Osteocyte (in vitro differentiated cells): ENCODE measurements around the gene B4GALNT4. TPM values are rescaled to one million over a fixed set of nuclear protein-coding genes. Genes with fewer than 3 reads are reported as not detected.
"Not testable (repeated sequence)": the region's sequence is repeated elsewhere in the genome, so short reads cannot be mapped to it uniquely, and the experiment has no call there.

Source experiments
- DNase-seq: peaks from one replicate; pipeline ENCODE4 v3.0.0; 2021; ENCODE audit warnings: mixed read lengths; ENCODE audit not compliant: unreplicated experiment; ENCODE audit errors: extremely low spot score
- H3K27ac Mint-ChIP-seq: one replicate; pipeline ENCODE4 v1.8.0; 2021; ENCODE audit warnings: mild to moderate bottlenecking, mixed read lengths; ENCODE audit not compliant: unreplicated experiment
- H3K27me3 Mint-ChIP-seq: one replicate; pipeline ENCODE4 v1.8.0; 2021; ENCODE audit warnings: mixed read lengths; ENCODE audit not compliant: unreplicated experiment
- H3K36me3 Mint-ChIP-seq: one replicate; pipeline ENCODE4 v1.8.0; 2021; ENCODE audit warnings: mixed read lengths; ENCODE audit not compliant: unreplicated experiment
- H3K4me1 Mint-ChIP-seq: one replicate; pipeline ENCODE4 v1.8.0; 2021; ENCODE audit warnings: mixed read lengths; ENCODE audit not compliant: unreplicated experiment
- H3K4me3 Mint-ChIP-seq: one replicate; pipeline ENCODE4 v1.8.0; 2021; ENCODE audit warnings: mild to moderate bottlenecking, moderate library complexity, mixed read lengths; ENCODE audit not compliant: unreplicated experiment
- H3K9me3 Mint-ChIP-seq: one replicate; pipeline ENCODE4 v1.8.0; 2021; ENCODE audit warnings: mixed read lengths; ENCODE audit not compliant: unreplicated experiment
- total RNA-seq: library from RNA; stranded (reverse); gene quantifications from 2 replicates; pipeline ENCODE4 v1.2.1, GENCODE V29; 2021
- TF ChIP-seq, protein P1 (sequence below): fragments of 200-600 bp; sonication (generic); IDR thresholded peaks from 2 replicates; pipeline ENCODE4 v1.5.0; 2021; ENCODE audit warnings: antibody characterized with exemption, mild to moderate bottlenecking, moderate library complexity

B4GALNT4 gene
- total RNA-seq, 1 donor from 2014 or later, result 63.3 TPM

DNA sequence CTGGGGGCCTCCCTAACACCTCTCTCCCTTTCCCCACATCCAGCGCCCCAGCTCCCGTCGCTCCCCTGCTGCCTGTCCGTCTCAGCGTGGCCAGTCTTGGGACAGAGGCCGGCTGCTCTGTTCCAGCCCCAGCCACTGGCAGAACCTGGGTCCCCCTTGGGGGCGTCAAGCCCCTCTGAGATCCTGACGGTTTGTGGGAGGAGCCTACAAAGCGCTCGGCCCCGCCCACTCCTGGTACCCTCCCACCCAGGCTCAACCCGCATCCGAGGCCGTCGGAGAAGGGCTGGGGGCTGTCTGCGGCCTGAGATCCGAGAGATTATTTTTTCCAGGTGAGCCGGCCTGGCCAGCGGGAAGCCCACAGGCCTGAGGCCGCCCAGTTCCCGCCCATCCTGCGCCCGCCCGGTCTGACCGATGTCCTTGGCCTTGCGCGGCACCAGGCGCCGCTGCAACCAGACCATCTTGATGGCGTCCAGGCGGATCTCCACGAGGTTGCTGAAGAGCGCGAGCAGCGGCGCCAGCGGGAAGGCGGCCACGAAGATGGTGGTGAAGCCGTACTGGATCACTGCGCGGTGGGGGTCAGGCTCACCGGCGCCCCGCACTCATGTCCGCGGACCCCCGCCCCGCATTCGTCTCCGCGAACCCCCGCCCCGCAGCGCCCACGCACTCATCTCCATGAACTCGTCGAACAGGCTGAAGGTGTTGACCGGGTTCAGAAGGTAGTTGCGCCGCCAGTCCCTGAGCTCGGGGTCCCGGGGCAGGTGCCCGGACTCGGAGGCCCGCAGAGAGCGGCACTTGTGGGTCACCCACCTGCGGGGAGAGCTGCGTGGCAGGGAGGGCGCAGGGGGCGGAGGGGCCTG is 51.0 kb downstream of the B4GALNT4 start:
- H3K4me3 Mint-ChIP-seq, result no peak overlapping the region
- TF ChIP-seq, protein P1, sequence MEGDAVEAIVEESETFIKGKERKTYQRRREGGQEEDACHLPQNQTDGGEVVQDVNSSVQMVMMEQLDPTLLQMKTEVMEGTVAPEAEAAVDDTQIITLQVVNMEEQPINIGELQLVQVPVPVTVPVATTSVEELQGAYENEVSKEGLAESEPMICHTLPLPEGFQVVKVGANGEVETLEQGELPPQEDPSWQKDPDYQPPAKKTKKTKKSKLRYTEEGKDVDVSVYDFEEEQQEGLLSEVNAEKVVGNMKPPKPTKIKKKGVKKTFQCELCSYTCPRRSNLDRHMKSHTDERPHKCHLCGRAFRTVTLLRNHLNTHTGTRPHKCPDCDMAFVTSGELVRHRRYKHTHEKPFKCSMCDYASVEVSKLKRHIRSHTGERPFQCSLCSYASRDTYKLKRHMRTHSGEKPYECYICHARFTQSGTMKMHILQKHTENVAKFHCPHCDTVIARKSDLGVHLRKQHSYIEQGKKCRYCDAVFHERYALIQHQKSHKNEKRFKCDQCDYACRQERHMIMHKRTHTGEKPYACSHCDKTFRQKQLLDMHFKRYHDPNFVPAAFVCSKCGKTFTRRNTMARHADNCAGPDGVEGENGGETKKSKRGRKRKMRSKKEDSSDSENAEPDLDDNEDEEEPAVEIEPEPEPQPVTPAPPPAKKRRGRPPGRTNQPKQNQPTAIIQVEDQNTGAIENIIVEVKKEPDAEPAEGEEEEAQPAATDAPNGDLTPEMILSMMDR, result no peak
- DNase-seq, result no peak
- no peak overlapping the region for H3K27ac Mint-ChIP-seq
- no peaks in the 10 kb centered on the region for H3K36me3 Mint-ChIP-seq
- no peaks in the 10 kb centered on the region for H3K9me3 Mint-ChIP-seq
- H3K4me1 Mint-ChIP-seq, result peaks cover 13% of the 10 kb centered on the region
- peaks cover 7% of the 10 kb centered on the region for H3K27me3 Mint-ChIP-seq

DNA sequence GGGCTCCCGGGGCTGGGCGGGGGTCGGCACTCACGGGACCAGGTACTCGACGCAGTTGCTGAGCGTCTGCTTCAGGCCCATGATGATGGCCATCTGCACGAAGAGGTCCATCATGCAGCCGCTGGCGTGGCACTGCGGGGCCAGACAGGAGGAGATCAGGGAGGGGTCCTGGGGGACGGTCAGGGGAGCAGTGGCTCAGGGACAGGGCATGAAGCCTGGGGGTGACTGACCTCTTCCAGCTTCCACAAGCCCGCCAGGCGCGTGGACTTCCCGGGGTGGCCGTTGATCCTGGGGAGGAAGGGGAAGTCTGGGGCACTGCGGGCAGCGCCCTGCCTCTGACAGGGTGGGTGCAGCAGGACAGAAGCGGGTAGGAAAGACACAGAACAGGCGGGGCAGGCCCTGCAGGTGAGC is 51.6 kb downstream of the B4GALNT4 start:
- Mint-ChIP-seq H3K27me3 (peaks cover 9% of the 10 kb centered on the region), H3K9me3 (no peaks in the 10 kb centered on the region), H3K4me1 (peaks cover 7% of the 10 kb centered on the region), H3K4me3 (no peak overlapping the region), H3K27ac (no peak overlapping the region), H3K36me3 (no peaks in the 10 kb centered on the region)
- TF ChIP-seq, protein P1, result no peak
- no peak for DNase-seq

DNA sequence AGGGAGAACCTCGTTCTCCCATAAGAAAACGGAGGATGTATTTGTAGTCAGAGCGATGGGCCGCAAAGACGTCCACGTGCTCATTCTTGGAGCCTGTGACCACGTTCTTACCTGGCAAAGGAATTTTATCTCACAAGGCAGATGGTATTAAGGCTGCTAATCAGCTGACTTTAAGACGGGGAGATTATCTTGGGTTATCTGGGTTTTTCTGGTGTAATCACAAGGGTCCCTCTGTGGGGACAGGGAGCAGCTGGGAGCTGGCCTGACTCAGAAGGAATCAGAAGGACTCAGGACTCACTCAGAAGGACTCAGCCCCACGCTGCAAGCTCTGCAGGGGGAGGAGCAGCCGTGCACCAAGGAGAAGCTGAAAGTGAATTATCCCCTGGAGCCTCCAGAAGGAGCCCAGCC is 53.0 kb downstream of the B4GALNT4 start:
- Mint-ChIP-seq H3K9me3 (no peaks in the 10 kb centered on the region), H3K27me3 (peaks cover 9% of the 10 kb centered on the region), H3K36me3 (no peaks in the 10 kb centered on the region), H3K4me1 (peaks cover 2% of the 10 kb centered on the region), H3K27ac (no peak overlapping the region), H3K4me3 (no peak overlapping the region)
- no peak for DNase-seq
- TF ChIP-seq, protein P1, result no peak

DNA sequence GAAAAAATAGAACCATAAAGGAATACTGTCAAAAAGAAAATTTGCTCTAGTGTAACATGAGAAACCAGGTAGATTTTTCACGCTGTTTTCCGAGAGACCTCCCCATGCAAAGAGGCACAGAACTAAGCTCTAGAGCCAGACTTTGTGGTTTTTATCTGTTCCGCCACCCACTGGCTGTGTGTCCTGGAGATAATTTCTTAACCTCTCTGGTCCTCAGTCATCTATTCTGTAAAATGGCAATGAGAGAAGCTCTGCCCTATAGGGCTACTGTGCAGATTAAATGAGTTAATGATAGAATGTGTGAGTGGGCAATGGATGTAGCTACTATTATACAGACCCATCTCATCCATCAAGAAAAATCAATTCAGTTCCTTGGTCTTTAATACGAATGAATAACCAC is 54.9 kb downstream of the B4GALNT4 start:
- no peaks in the 10 kb centered on the region for H3K36me3 Mint-ChIP-seq
- H3K27ac Mint-ChIP-seq, result no peak overlapping the region
- DNase-seq, result no peak
- H3K27me3 Mint-ChIP-seq, result peaks cover 9% of the 10 kb centered on the region
- H3K4me3 Mint-ChIP-seq, result no peak overlapping the region
- no peaks in the 10 kb centered on the region for H3K4me1 Mint-ChIP-seq
- H3K9me3 Mint-ChIP-seq, result no peaks in the 10 kb centered on the region
- TF ChIP-seq, protein P1, result no peak

DNA sequence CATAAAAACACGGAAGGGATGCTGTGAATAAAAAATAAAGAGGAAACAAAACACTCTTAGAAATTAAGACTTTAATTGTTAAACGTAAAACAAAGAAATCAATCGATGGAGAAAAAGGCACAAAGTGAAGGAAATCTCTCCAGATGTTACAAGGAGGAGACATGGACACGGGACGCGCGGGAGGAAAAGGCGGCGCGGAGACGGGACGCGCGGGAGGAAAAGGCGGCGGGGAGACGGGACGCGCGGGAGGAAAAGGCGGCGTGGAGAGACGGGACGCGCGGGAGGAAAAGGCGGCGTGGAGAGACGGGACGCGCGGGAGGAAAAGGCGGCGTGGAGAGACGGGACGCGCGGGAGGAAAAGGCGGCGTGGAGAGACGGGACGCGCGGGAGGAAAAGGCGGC is 55.5 kb downstream of the B4GALNT4 start:
- H3K27ac Mint-ChIP-seq, DNase-seq, H3K27me3 Mint-ChIP-seq, H3K9me3 Mint-ChIP-seq, H3K36me3 Mint-ChIP-seq, H3K4me3 Mint-ChIP-seq, H3K4me1 Mint-ChIP-seq: not testable (repeated sequence)
